T-helper 17 cell (primary cell): Measurements from ENCODE around the gene PRR19. TPM values are rescaled to one million over a fixed set of nuclear protein-coding genes. Genes with fewer than 3 reads are reported as not detected.

Experiments
- ATAC-seq: fragments of 150-1000 bp; cut with Tn5 transposase; 2 replicates; pipeline ENCODE4 v1.10.0; 2021; ENCODE audit warnings: mild to moderate bottlenecking, moderate library complexity
- DNase-seq, 3 donors: peaks; one replicate each; pipeline versions ENCODE4 v3.0.0 to v3.0.0-alpha.2; 2020 to 2021
- H3K9me3 ChIP-seq: one replicate; pipeline ENCODE4 v1.7.0; 2013; ENCODE audit warnings: low read length, mild to moderate bottlenecking; ENCODE audit not compliant: control insufficient read depth, poor library complexity, severe bottlenecking
- H3K27ac Mint-ChIP-seq: one replicate; pipeline ENCODE4 v1.8.0; 2022; ENCODE audit warnings: mild to moderate bottlenecking, moderate library complexity, mixed read lengths
- H3K27me3 Mint-ChIP-seq: one replicate; pipeline ENCODE4 v1.8.0; 2022; ENCODE audit warnings: mixed read lengths
- H3K36me3 Mint-ChIP-seq: one replicate; pipeline ENCODE4 v1.8.0; 2022; ENCODE audit warnings: low read depth, mixed read lengths
- H3K4me1 Mint-ChIP-seq: one replicate; pipeline ENCODE4 v1.8.0; 2022; ENCODE audit warnings: mild to moderate bottlenecking, mixed read lengths
- H3K4me3 Mint-ChIP-seq: one replicate; pipeline ENCODE4 v1.8.0; 2022; ENCODE audit warnings: mild to moderate bottlenecking, moderate library complexity, mixed read lengths
- total RNA-seq, 4 donors: library from RNA in 2 of 4; stranded (reverse) in 2 of 4; gene quantifications; one replicate each; pipeline ENCODE4 v1.2.3 and lab custom pipeline; 2022 to 2026

PRR19 gene
- total RNA-seq, 2 donors from 2014 or later: 0.50 TPM; not detected in 1

DNA sequence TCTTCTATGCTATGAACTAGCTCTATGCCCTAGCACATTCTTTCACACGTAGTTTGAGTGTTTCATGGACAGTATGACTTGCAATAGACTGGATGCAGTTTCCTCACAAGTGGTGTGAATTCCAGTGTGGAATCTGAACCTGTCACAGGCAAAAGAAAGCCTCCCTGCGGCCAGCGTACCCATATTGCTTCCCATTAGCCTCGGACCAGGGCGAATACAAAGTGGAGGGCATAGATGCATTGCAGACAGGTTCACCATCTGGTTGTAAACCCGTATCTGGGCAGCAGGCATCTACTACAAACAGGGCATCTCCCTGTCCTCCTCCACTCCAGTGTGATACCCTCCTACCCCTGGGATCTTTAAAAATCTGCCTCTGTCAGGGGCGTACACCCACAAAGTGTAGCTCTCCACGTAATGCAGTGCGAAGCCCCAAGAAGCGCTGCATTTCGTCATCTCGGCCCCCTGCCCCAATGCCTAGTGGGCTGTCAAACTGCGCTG lies 34.2 kb upstream of the PRR19 start:
- H3K9me3 ChIP-seq: no peaks in the 10 kb centered on the region
- Mint-ChIP-seq H3K36me3 (peaks cover 4% of the 10 kb centered on the region), H3K4me1 (peaks cover 27% of the 10 kb centered on the region), H3K27ac (no peak overlapping the region), H3K4me3 (no peak overlapping the region), H3K27me3 (no peaks in the 10 kb centered on the region)
- DNase-seq: no peak
- no peak for ATAC-seq

GRCh38 chr19:42268142-42268703 lies 33.7 kb upstream of the PRR19 start:
- H3K27ac Mint-ChIP-seq: no peak overlapping the region
- ATAC-seq (peak; percentile 69), DNase-seq (peak; percentile 95 to 96 (median 95))
- H3K27me3 Mint-ChIP-seq: no peaks in the 10 kb centered on the region
- H3K9me3 ChIP-seq: no peaks in the 10 kb centered on the region
- H3K36me3 Mint-ChIP-seq: peaks cover 4% of the 10 kb centered on the region
- H3K4me3 Mint-ChIP-seq: no peak overlapping the region
- H3K4me1 Mint-ChIP-seq: peaks cover 27% of the 10 kb centered on the region

- Mint-ChIP-seq H3K4me3 (no peak within 1 kb of the TSS), H3K27me3 (no peaks in the 10 kb centered on the region), H3K36me3 (peaks cover 4% of the 10 kb centered on the region), H3K4me1 (peaks cover 27% of the 10 kb centered on the region), H3K27ac (no peak within 1 kb of the TSS)
- ATAC-seq (peak; percentile 79), DNase-seq (peak; percentile 97 to 99 (median 98))
- H3K9me3 ChIP-seq: no peaks in the 10 kb centered on the region
Measured at GRCh38 chr19:42268704-42269477, 33.0 kb upstream of the PRR19 start, which contains the start of gene CIC. Gene CIC (plus strand): TSS chr19:42269252. CDS start chr19:42271784, 2,532 bp downstream.

DNA sequence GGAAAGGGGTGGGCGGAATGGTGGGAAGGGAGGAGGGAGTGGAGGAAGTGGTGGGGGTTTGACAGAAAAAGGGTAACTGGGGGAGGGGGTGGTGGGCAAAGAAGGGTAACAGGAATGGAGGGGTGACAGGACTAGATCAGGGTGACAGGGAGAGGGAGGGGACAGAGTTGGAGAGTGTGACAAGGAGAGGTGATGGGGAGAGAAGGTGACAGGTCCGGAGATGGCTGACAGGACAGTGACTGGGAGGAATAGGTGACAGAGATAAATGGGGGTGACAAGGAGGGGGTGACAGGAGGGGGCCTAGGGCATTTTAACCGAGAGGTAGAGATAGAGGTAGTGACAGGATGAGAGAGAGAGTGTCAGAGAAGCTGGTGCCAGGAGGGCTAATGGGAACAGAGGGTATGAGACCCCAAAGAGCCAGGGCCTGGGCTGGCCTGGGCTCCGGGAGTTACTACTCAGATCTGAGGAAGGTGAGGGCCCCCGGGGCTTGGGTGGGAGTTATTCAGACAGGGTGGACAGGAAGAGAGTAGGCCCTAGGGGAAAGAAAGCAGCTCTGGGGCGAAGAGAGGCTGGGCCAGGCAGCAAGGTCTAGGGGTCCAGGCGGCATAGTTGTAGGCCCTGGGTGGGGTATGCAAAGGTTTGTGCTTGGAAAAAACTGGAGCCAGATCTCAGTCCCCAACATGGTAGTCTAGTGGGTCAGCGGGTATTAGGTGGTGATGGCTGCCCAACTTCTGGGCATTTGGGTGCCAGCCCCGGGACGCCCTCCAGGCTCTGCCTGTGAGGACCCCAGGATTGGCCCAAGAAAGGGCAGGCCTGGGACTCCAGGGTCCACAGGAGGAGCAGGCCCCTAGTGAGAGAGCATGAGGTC lies 32.2 kb upstream of the PRR19 start:
- H3K4me1 Mint-ChIP-seq: peaks cover 31% of the 10 kb centered on the region
- DNase-seq (no peak), ATAC-seq (no peak)
- no peak overlapping the region for H3K27ac Mint-ChIP-seq
- H3K4me3 Mint-ChIP-seq: no peak overlapping the region
- no peaks in the 10 kb centered on the region for H3K27me3 Mint-ChIP-seq
- no peaks in the 10 kb centered on the region for H3K9me3 ChIP-seq
- H3K36me3 Mint-ChIP-seq: peaks cover 4% of the 10 kb centered on the region

DNA sequence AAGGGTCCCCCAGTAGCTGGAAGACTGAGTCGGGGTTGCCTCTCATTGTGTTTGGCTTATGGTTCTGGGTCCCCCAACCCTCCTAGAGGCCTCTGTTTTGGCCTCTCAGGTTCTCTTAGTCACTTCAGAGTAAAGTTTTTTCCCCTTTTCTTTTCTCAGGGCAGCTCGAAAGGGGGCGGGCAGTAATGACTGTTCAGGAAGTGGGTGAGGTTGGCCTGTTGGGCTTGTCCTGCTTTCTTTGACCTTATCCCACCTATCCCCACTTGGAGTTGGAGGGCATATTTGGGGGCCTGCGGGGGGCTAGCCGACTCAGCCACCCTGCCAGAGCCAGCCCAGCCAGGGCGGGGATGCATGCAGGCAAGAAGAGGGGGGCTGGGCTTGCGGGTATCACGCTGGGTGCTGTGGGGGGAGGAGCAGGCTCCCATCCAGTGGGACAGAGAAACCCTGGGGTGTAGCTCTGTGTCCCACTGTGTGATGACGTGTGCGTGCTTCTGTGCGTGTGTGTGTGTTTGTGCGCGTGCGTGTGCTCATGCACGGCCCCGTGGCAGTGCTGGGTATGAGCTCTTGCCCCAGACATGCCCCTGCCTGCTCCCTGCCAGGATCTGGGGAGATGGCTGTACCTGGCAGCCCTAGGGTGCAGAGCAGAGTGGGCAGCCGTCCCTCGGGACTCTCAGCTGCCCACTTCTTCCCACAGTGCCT lies 31.4 kb upstream of the PRR19 start:
- DNase-seq (peak; percentile 52 to 67 (median 58)), ATAC-seq (peak; percentile 14)
- peaks cover 38% of the 10 kb centered on the region for H3K4me1 Mint-ChIP-seq
- H3K27me3 Mint-ChIP-seq: no peaks in the 10 kb centered on the region
- H3K27ac Mint-ChIP-seq: no peak overlapping the region
- H3K4me3 Mint-ChIP-seq: no peak overlapping the region
- H3K36me3 Mint-ChIP-seq: peaks cover 4% of the 10 kb centered on the region
- H3K9me3 ChIP-seq: no peaks in the 10 kb centered on the region

GRCh38 chr19:42271045-42271419 lies 30.9 kb upstream of the PRR19 start:
- DNase-seq (no peak), ATAC-seq (no peak)
- peaks cover 42% of the 10 kb centered on the region for H3K4me1 Mint-ChIP-seq
- peaks cover 4% of the 10 kb centered on the region for H3K36me3 Mint-ChIP-seq
- no peaks in the 10 kb centered on the region for H3K9me3 ChIP-seq
- no peaks in the 10 kb centered on the region for H3K27me3 Mint-ChIP-seq
- no peak overlapping the region for H3K27ac Mint-ChIP-seq
- no peak overlapping the region for H3K4me3 Mint-ChIP-seq

GRCh38 chr19:42271861-42272534 lies 29.9 kb upstream of the PRR19 start:
- ATAC-seq (no peak), DNase-seq (no peak)
- H3K4me3 Mint-ChIP-seq: peak overlapping the region; percentile 53
- no peaks in the 10 kb centered on the region for H3K9me3 ChIP-seq
- H3K27me3 Mint-ChIP-seq: no peaks in the 10 kb centered on the region
- peaks cover 4% of the 10 kb centered on the region for H3K36me3 Mint-ChIP-seq
- H3K27ac Mint-ChIP-seq: peak overlapping the region; percentile 63
- H3K4me1 Mint-ChIP-seq: peaks cover 46% of the 10 kb centered on the region

GRCh38 chr19:42272535-42272897 lies 29.4 kb upstream of the PRR19 start:
- Mint-ChIP-seq H3K4me3 (peak overlapping the region; percentile 53), H3K4me1 (peaks cover 46% of the 10 kb centered on the region), H3K27me3 (no peaks in the 10 kb centered on the region), H3K27ac (peak overlapping the region; percentile 63), H3K36me3 (peaks cover 4% of the 10 kb centered on the region)
- DNase-seq (no peak), ATAC-seq (no peak)
- no peaks in the 10 kb centered on the region for H3K9me3 ChIP-seq

DNA sequence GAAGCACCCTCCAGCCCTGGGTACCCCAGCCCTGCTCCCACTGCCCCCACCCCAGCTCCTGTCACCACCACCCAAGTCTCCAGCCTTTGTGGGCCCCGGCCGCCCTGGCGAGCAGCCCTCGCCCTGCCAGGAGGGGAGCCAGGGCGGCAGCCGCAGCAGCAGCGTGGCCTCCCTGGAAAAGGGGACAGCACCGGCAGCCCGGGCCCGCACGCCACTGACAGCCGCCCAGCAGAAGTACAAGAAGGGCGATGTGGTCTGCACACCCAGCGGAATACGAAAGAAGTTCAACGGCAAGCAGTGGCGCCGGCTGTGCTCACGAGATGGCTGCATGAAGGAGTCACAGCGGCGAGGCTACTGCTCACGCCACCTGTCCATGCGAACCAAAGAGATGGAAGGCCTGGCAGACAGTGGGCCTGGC lies 28.9 kb upstream of the PRR19 start:
- no peak overlapping the region for H3K4me3 Mint-ChIP-seq
- no peak for ATAC-seq
- H3K9me3 ChIP-seq: no peaks in the 10 kb centered on the region
- H3K4me1 Mint-ChIP-seq: peaks cover 41% of the 10 kb centered on the region
- DNase-seq: no peak
- H3K27ac Mint-ChIP-seq: no peak overlapping the region
- H3K27me3 Mint-ChIP-seq: no peaks in the 10 kb centered on the region
- H3K36me3 Mint-ChIP-seq: peaks cover 4% of the 10 kb centered on the region

DNA sequence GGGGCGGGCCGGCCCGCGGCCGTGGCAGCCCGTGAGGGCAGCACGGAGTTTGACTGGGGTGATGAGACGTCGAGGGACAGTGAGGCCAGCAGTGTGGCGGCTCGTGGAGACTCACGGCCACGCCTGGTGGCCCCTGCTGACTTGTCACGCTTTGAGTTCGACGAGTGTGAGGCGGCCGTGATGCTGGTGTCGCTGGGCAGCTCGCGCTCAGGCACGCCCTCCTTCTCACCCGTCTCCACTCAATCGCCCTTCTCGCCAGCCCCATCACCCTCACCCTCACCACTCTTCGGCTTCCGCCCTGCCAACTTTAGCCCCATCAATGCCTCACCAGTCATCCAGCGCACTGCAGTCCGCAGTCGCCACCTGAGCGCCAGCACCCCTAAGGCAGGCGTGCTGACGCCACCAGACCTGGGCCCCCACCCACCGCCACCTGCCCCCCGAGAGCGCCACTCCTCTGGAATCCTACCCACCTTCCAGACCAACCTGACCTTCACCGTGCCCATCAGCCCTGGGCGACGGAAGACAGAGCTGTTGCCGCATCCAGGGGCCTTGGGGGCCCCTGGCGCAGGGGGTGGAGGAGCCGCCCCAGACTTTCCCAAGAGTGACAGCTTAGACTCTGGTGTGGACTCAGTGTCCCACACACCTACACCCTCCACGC lies 28.4 kb upstream of the PRR19 start:
- no peaks in the 10 kb centered on the region for H3K9me3 ChIP-seq
- ATAC-seq (no peak), DNase-seq (no peak)
- Mint-ChIP-seq H3K36me3 (peaks cover 4% of the 10 kb centered on the region), H3K27me3 (no peaks in the 10 kb centered on the region), H3K4me1 (peaks cover 45% of the 10 kb centered on the region), H3K27ac (no peak overlapping the region), H3K4me3 (no peak overlapping the region)

DNA sequence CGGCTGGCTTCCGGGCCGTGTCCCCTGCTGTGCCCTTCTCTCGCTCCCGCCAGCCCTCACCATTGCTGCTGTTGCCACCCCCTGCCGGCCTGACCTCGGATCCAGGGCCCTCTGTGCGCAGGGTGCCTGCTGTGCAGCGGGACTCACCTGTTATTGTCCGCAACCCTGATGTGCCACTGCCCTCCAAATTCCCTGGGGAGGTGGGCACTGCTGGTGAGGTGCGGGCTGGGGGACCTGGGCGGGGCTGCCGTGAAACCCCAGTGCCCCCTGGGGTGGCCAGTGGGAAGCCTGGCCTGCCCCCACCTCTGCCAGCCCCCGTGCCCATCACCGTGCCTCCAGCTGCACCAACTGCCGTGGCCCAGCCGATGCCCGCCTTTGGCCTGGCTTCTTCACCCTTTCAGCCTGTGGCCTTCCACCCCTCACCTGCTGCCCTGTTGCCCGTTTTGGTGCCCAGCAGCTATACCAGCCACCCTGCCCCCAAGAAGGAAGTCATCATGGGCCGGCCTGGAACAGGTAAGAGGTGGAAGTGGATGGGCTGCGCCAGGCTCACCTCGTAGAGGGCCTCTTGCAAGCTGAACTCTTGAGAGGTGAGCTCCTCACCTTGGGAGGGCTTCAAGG lies 27.8 kb upstream of the PRR19 start:
- Mint-ChIP-seq H3K36me3 (peaks cover 4% of the 10 kb centered on the region), H3K27me3 (no peaks in the 10 kb centered on the region), H3K4me1 (peaks cover 49% of the 10 kb centered on the region), H3K27ac (no peak overlapping the region), H3K4me3 (no peak overlapping the region)
- ATAC-seq (no peak), DNase-seq (no peak)
- no peaks in the 10 kb centered on the region for H3K9me3 ChIP-seq

DNA sequence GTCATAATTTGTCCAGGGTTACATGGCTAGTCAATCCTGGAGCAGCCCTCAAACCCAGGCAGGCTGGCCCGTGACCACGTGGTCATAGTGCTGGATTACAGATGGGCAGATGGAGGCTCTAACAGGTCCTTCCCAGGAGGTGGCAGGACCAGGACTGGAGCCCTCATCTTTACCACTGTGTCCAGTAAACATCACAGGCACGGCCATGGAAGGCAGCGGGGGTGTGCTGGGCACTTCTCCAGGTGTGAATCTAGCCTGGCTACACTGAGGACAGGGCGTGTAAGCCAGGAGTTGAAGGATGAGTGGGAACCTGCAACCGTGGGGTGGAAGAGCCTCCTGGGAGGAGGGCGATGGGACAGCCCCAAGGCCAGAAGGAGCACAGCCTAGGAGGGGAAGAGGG lies 26.8 kb upstream of the PRR19 start:
- H3K36me3 Mint-ChIP-seq: peaks cover 2% of the 10 kb centered on the region
- H3K9me3 ChIP-seq: no peaks in the 10 kb centered on the region
- peaks cover 47% of the 10 kb centered on the region for H3K4me1 Mint-ChIP-seq
- ATAC-seq (no peak), DNase-seq (no peak)
- H3K27me3 Mint-ChIP-seq: no peaks in the 10 kb centered on the region
- peak overlapping the region; percentile 74 for H3K4me3 Mint-ChIP-seq
- H3K27ac Mint-ChIP-seq: peak overlapping the region; percentile 96
